NCI-H1694 treated with DMSO at 0.1 percent for 48 hours (cell line): ENCODE measurements around the gene UPK2.
"Not testable (repeated sequence)": the region's sequence is repeated elsewhere in the genome, so short reads cannot be mapped to it uniquely, and the experiment has no call there.

ENCODE experiments used
- DNase-seq: peaks from one replicate; lab custom pipeline; 2025; lab: John Stamatoyannopoulos, UW

UPK2 gene

DNA sequence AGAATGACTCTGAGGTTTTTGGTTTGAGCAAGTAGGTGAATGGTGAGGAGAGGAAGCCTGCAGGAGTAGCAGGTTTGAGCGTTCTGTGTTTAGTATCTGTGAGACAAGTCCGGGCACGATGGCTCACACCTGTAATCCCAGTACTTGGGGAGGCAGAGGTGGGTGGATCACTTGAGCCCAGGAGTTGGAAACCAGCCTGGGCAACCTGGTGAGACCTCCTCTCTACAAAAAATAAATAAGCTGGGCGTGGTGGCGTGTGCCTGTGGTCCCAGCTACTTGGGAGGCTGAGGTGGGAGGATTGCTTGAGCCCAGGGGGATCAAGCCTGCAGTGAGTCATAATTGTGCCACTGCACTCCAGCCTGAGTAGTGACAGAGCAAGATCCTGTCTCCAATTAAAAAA is 32.2 kb downstream of the UPK2 start:
- no peak for DNase-seq

DNA sequence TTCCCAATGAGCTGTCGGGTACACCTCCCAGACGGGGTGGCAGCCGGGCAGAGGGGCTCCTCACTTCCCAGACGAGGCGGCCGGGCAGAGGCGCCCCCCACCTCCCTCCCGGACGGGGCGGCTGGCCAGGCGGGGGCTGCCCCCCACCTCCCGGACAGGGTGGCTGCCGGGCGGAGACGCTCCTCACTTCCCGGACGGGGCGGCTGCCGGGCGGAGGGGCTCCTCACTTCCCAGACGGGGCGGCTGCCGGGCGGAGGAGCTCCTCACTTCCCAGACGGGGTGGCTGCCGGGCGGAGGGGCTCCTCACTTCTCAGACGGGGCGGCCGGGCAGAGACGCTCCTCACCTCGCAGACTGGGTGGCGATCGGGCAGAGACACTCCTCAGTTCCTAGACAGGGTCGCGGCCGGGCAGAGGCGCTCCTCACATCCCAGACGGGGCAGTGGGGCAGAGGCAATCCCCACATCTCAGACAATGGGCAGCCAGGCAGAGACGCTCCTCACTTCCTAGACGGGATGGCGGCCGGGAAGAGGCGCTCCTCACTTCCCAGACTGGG is 35.5 kb downstream of the UPK2 start:
- DNase-seq: not testable (repeated sequence)

DNA sequence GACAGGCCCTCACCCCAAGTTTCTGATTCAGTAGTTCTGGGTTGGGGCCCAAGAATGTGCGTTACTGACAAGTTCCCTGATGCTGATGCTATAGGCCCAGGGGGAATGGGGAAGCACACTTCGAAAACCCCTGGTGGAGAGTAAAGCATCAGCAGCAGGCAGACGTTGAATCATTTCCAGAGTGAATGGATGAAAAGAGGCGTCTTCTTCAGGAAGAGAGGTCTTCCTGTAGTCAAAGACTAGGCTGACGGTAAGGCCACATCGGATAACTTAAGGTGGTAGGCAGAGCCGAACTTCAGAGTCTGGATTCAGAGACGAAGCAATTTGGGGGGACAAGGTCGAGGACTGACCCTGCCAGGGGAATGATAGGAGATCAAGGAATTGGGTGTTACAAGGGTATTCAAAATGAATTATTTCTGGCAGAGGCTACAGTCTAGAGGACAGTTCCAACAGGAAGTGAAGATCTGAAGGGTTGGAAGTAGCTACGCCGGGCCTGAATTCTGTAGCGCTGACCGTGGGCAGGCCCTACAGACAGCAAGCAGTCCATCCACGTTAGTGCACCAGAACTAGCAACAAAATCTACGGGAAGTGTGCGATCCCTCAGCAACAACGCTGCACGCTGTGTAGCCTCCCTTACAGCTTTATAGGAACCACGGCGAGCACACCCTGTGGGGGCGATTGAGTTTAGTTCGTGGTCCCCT is 41.0 kb downstream of the UPK2 start:
- DNase-seq: no peak

DNA sequence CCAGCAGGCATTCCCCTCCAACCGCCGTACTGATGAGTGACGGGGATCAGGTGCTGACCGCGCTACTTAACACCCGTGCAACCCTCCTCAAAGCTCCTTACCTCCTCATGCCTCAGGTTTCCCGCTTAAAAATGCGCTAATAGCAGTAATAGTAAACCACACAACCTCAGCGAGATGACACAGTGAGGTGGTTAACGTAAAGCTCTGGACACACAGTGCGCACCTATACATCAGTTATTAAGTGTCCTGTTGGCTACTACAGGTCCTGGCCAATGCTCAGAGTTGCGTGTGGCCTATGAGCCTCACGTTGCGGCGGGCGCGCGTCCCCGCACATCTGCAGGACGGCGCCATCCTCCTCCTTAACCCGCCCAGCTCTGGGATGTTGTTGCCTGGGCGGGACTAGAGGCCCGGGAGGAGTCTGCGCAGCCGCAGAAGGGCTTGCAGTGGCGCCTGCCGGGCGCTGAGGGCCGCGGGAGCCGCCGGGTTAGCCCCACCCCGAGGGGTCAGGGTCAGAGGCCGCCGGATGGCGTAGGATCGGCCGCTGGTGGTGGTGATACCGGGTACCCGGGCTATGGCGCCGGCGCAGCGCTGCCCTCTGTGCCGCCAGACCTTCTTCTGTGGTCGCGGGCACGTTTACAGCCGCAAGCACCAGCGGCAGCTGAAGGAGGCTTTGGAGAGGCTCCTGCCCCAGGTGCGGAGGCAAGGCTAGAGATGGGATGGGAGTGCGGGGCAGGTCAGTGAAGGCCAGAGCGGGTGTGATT is 41.7 kb downstream of the UPK2 start, which contains the start of gene CENATAC:
CENATAC (plus strand) TSS at position 512 of the 761 bp plus-strand sequence; CDS start at position 572, 60 bp downstream.
- DNase-seq: peak; percentile 49

DNA sequence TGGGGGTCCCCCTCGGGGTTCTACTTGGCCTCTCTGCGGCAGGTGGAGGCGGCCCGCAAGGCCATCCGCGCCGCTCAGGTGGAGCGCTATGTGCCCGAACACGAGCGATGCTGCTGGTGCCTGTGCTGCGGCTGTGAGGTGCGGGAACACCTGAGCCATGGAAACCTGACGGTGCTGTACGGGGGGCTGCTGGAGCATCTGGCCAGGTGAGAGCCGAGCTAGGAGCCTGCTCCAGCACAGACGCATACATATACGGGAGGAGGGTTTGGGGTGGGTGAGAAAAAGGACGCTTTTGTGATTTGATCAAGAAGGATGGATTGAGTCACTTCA is 42.3 kb downstream of the UPK2 start:
- no peak for DNase-seq

DNA sequence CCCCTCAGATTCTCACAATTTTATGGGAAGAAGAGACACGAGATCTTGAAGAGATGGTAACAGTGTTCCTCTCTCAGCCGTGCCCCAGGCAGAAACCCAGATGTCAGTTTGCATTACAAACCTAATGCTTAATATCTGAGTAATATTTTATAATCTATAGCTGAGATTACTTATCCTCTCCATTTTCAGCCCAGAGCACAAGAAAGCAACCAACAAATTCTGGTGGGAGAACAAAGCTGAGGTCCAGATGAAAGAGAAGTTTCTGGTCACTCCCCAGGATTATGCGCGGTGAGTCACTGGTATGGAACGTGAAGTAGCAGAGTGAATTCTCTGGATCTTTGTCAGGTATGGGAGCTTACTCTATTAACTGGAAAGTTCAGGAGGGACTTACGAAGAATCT is 42.7 kb downstream of the UPK2 start:
- no peak for DNase-seq

DNA sequence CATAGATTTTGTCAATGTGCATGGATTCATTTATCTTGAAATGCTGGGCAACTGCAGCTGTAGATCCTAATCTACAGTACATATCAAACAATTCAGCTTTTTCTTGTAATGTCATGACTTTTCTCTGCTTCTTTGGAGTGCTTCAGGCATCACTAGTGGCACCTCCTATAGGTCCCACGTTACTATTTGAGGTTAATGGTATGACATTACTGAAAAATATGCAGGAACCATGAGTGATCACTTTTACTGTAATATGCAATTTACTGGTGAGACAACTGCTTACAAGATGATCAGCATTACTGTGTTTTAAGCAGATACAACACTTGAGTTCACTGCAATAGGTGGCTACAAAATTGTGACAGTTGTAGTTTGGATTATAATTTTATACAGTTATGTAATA is 44.8 kb downstream of the UPK2 start:
- no peak for DNase-seq

DNA sequence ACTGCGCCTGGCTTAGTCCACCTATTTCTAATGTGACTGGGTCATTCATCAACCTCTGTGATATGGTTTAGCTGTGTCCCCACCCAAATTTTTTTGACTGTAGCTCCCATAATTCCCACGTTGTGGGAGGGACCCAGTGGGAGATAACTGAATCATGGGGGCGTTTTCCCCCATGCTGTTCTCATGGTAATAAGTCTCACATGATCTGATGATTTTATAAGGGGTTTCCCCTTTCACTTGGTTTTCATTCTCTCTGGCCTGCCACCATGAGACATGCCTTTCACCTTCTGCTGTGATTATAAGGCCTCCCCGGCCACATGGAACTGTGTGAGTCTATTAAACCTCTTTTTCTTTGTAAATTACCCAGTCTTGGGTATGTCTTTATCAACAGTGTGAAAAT is 50.6 kb downstream of the UPK2 start:
- DNase-seq: no peak
